Stimulated activated naive B cell treated with anti-CD40 and anti-IgM and Interleukin-4, amounts not matched to agents 10 μg/mL and 1 μg/mL and 100 μg/mL, for 72 hours (primary cell): ENCODE measurements around the gene FAP.

ENCODE experiments used
- ATAC-seq, 2 donors: fragments of 150-1000 bp; cut with Tn5 transposase; replicated peaks; 2 replicates each; pipeline ENCODE4 v1.10.0; 2021; ENCODE audit warnings: moderate library complexity in 1 of 2
- DNase-seq: peaks from one replicate; pipeline ENCODE4 v3.0.0; 2021
- H3K27ac Mint-ChIP-seq: one replicate; pipeline ENCODE4 v1.8.0; 2022; ENCODE audit warnings: mild to moderate bottlenecking, mixed read lengths
- H3K27me3 Mint-ChIP-seq, 2 donors: one replicate each; pipeline ENCODE4 v1.8.0; 2022; ENCODE audit warnings: mixed read lengths in 2 of 2
- H3K36me3 Mint-ChIP-seq, 2 donors: one replicate each; pipeline ENCODE4 v1.8.0; 2022; ENCODE audit warnings: mixed read lengths in 2 of 2, mild to moderate bottlenecking in 1 of 2
- H3K4me1 Mint-ChIP-seq, 2 donors: one replicate each; pipeline ENCODE4 v1.8.0; 2022; ENCODE audit warnings: mixed read lengths in 2 of 2, mild to moderate bottlenecking in 1 of 2
- H3K4me3 Mint-ChIP-seq, 2 donors: one replicate each; pipeline ENCODE4 v1.8.0; 2022; ENCODE audit warnings: mild to moderate bottlenecking in 2 of 2, mixed read lengths in 2 of 2, moderate library complexity in 1 of 2
- H3K9me3 Mint-ChIP-seq, 2 donors: one replicate each; pipeline ENCODE4 v1.8.0; 2022; ENCODE audit warnings: mixed read lengths in 2 of 2, mild to moderate bottlenecking in 1 of 2

The FAP gene

GRCh38 chr2:162188451-162188850 lies 54.8 kb downstream of the FAP start:
- Mint-ChIP-seq H3K27me3 (peaks cover 16 to 19% of the 10 kb centered on the region in 2 donors), H3K4me3 (no peak overlapping the region), H3K27ac (no peak overlapping the region), H3K36me3 (no peaks in the 10 kb centered on the region), H3K4me1 (no peaks in the 10 kb centered on the region), H3K9me3 (no peaks in the 10 kb centered on the region)
- no peak for ATAC-seq
- no peak for DNase-seq

GRCh38 chr2:162185541-162186232 lies 57.6 kb downstream of the FAP start:
- DNase-seq (no peak), ATAC-seq (no peak)
- H3K27me3 Mint-ChIP-seq, result peaks cover 6 to 10% of the 10 kb centered on the region in 2 donors
- no peaks in the 10 kb centered on the region for H3K36me3 Mint-ChIP-seq
- H3K4me3 Mint-ChIP-seq, result no peak overlapping the region
- no peaks in the 10 kb centered on the region for H3K4me1 Mint-ChIP-seq
- no peaks in the 10 kb centered on the region for H3K9me3 Mint-ChIP-seq
- H3K27ac Mint-ChIP-seq, result no peak overlapping the region

DNA sequence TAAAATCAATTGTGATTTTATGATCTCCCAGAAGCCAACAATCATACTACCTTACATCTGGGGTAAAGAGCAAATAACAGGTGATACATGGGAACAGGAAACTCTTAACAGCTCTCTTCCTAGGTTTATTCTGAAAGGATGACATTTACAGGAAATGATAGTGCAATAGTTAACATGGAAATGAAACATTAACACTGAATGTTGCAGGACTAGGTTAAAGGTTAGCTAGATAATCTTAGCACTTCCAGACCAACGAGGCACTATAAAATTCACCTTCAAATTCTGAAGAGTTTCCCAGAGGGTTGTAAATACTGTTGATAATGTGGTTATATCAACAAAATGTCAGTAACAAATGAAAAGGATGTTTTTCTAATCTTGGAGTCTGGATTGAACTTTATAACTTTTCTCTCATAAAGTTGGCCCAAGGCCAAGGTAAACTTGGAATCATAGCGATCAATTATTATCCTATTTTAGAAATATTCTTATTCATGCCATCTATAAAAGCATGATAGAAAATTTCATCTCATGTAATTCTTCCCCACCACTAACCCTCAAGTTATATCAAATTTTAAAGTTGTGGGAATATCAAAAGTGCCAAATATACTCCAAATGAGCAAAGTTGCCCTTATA lies 58.3 kb downstream of the FAP start:
- DNase-seq, result no peak
- H3K4me1 Mint-ChIP-seq, result no peaks in the 10 kb centered on the region
- no peaks in the 10 kb centered on the region for H3K9me3 Mint-ChIP-seq
- no peak for ATAC-seq
- H3K36me3 Mint-ChIP-seq, result no peaks in the 10 kb centered on the region
- H3K4me3 Mint-ChIP-seq, result no peak overlapping the region
- no peak overlapping the region for H3K27ac Mint-ChIP-seq
- peaks cover 6% of the 10 kb centered on the region in 2 donors for H3K27me3 Mint-ChIP-seq

GRCh38 chr2:162184359-162184758 lies 58.9 kb downstream of the FAP start:
- no peak overlapping the region for H3K27ac Mint-ChIP-seq
- no peaks in the 10 kb centered on the region for H3K36me3 Mint-ChIP-seq
- H3K9me3 Mint-ChIP-seq, result no peaks in the 10 kb centered on the region
- H3K4me3 Mint-ChIP-seq, result no peak overlapping the region
- ATAC-seq (no peak), DNase-seq (no peak)
- H3K4me1 Mint-ChIP-seq, result no peaks in the 10 kb centered on the region
- peaks cover 8 to 10% of the 10 kb centered on the region in 2 donors for H3K27me3 Mint-ChIP-seq

GRCh38 chr2:162182395-162182794 lies 60.9 kb downstream of the FAP start:
- no peaks in the 10 kb centered on the region for H3K9me3 Mint-ChIP-seq
- H3K4me1 Mint-ChIP-seq, result no peaks in the 10 kb centered on the region
- H3K36me3 Mint-ChIP-seq, result no peaks in the 10 kb centered on the region
- H3K27ac Mint-ChIP-seq, result no peak overlapping the region
- no peak overlapping the region for H3K4me3 Mint-ChIP-seq
- ATAC-seq (no peak), DNase-seq (no peak)
- H3K27me3 Mint-ChIP-seq, result peaks cover 13 to 16% of the 10 kb centered on the region in 2 donors

GRCh38 chr2:162177301-162177700 lies 65.9 kb downstream of the FAP start:
- Mint-ChIP-seq H3K4me3 (no peak overlapping the region), H3K27me3 (peaks cover 11 to 15% of the 10 kb centered on the region in 2 donors), H3K4me1 (no peaks in the 10 kb centered on the region), H3K36me3 (no peaks in the 10 kb centered on the region), H3K9me3 (no peaks in the 10 kb centered on the region), H3K27ac (no peak overlapping the region)
- ATAC-seq, result no peak
- DNase-seq, result no peak

- no peak overlapping the region for H3K4me3 Mint-ChIP-seq
- no peak overlapping the region for H3K27ac Mint-ChIP-seq
- no peaks in the 10 kb centered on the region for H3K4me1 Mint-ChIP-seq
- no peak for DNase-seq
- H3K9me3 Mint-ChIP-seq, result no peaks in the 10 kb centered on the region
- no peak for ATAC-seq
- no peaks in the 10 kb centered on the region for H3K36me3 Mint-ChIP-seq
- peaks cover 9 to 11% of the 10 kb centered on the region in 2 donors for H3K27me3 Mint-ChIP-seq
Measured at GRCh38 chr2:162175714-162176113, 67.5 kb downstream of the FAP start.

DNA sequence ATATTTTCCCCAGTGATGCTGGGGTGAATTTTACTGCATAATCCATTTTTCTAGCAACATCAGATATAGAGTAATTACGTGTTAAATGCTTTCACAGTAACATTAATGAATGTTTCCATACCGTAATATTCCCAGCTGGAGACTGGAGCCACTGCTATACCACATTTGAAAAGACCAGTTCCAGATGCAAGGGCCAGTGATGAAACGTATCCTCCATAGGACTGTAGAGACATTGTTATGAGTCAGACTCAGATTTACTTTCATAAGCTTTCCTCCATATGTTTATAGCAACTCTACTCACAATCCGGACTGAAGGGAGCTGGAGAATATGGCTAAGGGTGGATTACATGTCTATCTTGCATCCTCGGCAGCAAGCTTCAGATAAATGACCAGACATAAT lies 68.5 kb downstream of the FAP start:
- Mint-ChIP-seq H3K27ac (no peak overlapping the region), H3K9me3 (no peaks in the 10 kb centered on the region), H3K27me3 (peaks cover 9 to 12% of the 10 kb centered on the region in 2 donors), H3K36me3 (no peaks in the 10 kb centered on the region), H3K4me1 (no peaks in the 10 kb centered on the region), H3K4me3 (no peak overlapping the region)
- ATAC-seq (no peak), DNase-seq (no peak)

DNA sequence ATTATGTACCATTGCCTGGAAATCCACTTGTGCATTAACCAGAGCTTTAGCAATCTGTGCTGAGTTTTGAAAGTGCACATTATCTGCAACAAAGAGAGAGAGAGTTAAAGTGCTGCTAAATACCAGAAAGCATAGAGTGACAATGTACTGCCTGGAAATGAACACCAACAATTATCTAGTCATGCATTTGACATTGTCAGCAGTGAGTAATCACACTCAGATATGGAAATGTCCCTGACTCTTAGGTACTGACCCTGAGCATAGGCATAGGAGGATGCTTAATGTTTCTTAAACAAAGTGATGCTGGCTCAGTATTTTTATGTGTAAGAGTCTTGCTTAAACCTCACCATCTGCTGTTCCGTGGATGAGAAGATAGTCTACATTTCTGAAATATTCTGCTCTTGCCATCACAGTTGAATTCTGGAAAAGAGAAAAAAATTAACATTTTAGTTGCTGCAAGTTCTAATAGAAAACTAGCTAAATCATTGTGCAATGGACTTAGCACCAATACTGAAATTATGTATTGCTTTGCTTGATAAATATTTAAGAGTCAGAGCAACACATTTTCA lies 70.4 kb downstream of the FAP start:
- Mint-ChIP-seq H3K27ac (no peak overlapping the region), H3K27me3 (peaks cover 14 to 18% of the 10 kb centered on the region in 2 donors), H3K4me1 (no peaks in the 10 kb centered on the region), H3K4me3 (no peak overlapping the region), H3K36me3 (no peaks in the 10 kb centered on the region), H3K9me3 (no peaks in the 10 kb centered on the region)
- DNase-seq (no peak), ATAC-seq (no peak)

GRCh38 chr2:162166745-162167144 lies 76.5 kb downstream of the FAP start:
- DNase-seq, result no peak
- no peak overlapping the region for H3K4me3 Mint-ChIP-seq
- no peak overlapping the region for H3K27ac Mint-ChIP-seq
- no peaks in the 10 kb centered on the region for H3K36me3 Mint-ChIP-seq
- no peak for ATAC-seq
- H3K4me1 Mint-ChIP-seq, result no peaks in the 10 kb centered on the region
- H3K9me3 Mint-ChIP-seq, result no peaks in the 10 kb centered on the region
- peaks cover 19 to 20% of the 10 kb centered on the region in 2 donors for H3K27me3 Mint-ChIP-seq

DNA sequence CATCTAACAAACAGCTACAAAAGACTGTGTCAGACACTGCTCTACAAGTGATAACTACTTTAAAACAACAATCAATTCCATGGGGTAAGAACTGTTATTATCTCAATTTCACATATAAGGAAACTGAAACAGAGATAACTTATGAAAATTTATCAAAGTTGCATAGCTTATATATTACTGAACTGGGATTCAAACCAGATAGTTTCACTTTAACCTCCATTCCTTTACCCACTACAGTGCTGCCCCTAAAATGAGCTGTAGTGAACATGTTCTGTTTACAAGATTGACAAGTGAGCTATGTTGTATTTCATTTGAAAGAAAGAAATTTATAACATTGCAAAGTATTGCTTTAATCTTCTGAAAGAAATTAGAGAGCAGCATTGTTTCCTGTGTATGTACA lies 77.1 kb downstream of the FAP start:
- no peak overlapping the region for H3K27ac Mint-ChIP-seq
- H3K4me1 Mint-ChIP-seq, result no peaks in the 10 kb centered on the region
- H3K9me3 Mint-ChIP-seq, result no peaks in the 10 kb centered on the region
- DNase-seq, result no peak
- H3K27me3 Mint-ChIP-seq, result peaks cover 19 to 20% of the 10 kb centered on the region in 2 donors
- no peaks in the 10 kb centered on the region for H3K36me3 Mint-ChIP-seq
- no peak for ATAC-seq
- H3K4me3 Mint-ChIP-seq, result no peak overlapping the region

- no peak overlapping the region for H3K4me3 Mint-ChIP-seq
- H3K9me3 Mint-ChIP-seq, result no peaks in the 10 kb centered on the region
- no peak overlapping the region for H3K27ac Mint-ChIP-seq
- ATAC-seq (no peak), DNase-seq (no peak)
- no peaks in the 10 kb centered on the region for H3K4me1 Mint-ChIP-seq
- H3K36me3 Mint-ChIP-seq, result no peaks in the 10 kb centered on the region
- H3K27me3 Mint-ChIP-seq, result peaks cover 21 to 22% of the 10 kb centered on the region in 2 donors
Measured at GRCh38 chr2:162164802-162165201, 78.4 kb downstream of the FAP start.

DNA sequence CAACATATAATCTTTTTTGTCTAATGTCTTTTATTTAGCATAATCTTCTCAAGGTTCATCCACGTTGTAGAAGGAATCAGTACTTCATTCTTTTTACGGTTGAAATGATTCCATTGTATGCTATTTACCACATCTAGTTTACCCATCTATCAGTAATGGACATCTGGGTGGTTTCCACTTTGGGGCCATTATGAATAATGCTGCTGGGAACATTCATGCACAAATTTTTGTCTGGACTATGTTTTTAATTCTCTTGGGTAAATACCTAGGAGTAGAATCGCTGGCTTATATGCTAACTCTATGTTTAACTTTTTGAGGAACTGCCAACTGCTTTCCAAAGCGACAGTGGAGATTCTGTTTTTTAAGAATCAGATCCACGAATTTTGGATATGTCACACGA lies 83.8 kb downstream of the FAP start:
- Mint-ChIP-seq H3K4me1 (no peaks in the 10 kb centered on the region), H3K27ac (no peak overlapping the region)

GRCh38 chr2:162156149-162156548 lies 87.1 kb downstream of the FAP start:
- no peaks in the 10 kb centered on the region for H3K36me3 Mint-ChIP-seq
- H3K9me3 Mint-ChIP-seq, result no peaks in the 10 kb centered on the region
- no peak overlapping the region for H3K27ac Mint-ChIP-seq
- ATAC-seq (no peak), DNase-seq (no peak)
- H3K27me3 Mint-ChIP-seq, result peaks cover 22 to 38% of the 10 kb centered on the region in 2 donors
- peaks cover 5 to 7% of the 10 kb centered on the region in 2 donors for H3K4me1 Mint-ChIP-seq
- H3K4me3 Mint-ChIP-seq, result no peak overlapping the region

More for the DNA sequence above, 83.8 kb downstream of the FAP start:
- Mint-ChIP-seq H3K27me3 (peaks cover 15 to 19% of the 10 kb centered on the region in 2 donors), H3K36me3 (no peaks in the 10 kb centered on the region), H3K4me3 (no peak overlapping the region), H3K9me3 (no peaks in the 10 kb centered on the region)
- no peak for DNase-seq
- no peak for ATAC-seq

DNA sequence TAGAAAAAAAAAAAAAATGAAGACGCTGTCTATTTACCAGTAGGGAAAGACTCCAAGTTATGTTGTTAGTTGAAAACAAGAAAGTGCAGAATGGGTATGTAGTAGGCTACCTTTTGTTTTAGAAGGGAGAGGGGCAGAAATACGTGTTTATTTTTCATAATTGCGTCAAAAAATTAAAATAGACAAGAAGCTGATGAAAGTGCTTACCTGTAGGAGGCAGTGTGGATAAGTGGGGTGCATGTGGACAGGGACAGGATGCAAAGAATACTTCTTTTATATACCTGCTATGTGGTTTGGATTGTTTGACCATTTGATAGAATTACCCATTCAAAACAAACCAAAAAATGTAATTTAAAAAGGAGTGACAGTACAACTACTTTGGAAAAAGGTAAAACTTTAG lies 88.2 kb downstream of the FAP start:
- Mint-ChIP-seq H3K27me3 (peaks cover 22 to 38% of the 10 kb centered on the region in 2 donors), H3K9me3 (no peaks in the 10 kb centered on the region), H3K36me3 (no peaks in the 10 kb centered on the region), H3K27ac (no peak overlapping the region), H3K4me1 (peaks cover 5 to 7% of the 10 kb centered on the region in 2 donors), H3K4me3 (no peak overlapping the region)
- no peak for ATAC-seq
- no peak for DNase-seq
